ENCODE results near the gene POC5.

DNA sequence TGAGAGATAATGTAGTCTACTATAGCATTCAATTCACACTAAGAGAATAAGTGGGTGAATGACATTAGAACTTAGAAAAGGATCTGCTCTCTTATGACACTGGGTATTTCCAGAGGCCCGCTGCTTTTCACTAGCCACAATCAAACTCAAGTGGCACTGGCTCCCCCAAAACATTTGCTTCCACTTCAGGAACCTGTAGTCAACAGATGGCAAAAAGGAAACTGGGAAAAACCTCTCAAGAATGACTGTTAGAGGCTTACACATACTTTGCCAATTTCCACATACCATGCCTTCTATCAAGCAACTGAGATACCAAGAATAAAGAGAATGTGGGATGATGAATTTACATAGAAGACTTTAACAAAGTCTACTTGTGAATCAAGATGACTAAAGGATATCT is 11.2 kb downstream of the POC5 start:
- TF ChIP-seq CTCF (IDR thresholded peaks at IDR 0.05) (no peak), POLR2A (IDR thresholded peaks at IDR 0.05) (no peak)

Measured in body of pancreas (tissue), 4 donors.